ENCODE data around the gene SLC22A23.

SLC22A23 gene

GRCh38 chr6:3235486-3235885 lies 221.4 kb downstream of the SLC22A23 start:
- DNase-seq: no peak

GRCh38 chr6:3233904-3234303 lies 222.9 kb downstream of the SLC22A23 start:
- no peak for DNase-seq

- no peak for DNase-seq
These were observed 223.5 kb downstream of the SLC22A23 start for GRCh38 chr6:3233321-3233720.

DNA sequence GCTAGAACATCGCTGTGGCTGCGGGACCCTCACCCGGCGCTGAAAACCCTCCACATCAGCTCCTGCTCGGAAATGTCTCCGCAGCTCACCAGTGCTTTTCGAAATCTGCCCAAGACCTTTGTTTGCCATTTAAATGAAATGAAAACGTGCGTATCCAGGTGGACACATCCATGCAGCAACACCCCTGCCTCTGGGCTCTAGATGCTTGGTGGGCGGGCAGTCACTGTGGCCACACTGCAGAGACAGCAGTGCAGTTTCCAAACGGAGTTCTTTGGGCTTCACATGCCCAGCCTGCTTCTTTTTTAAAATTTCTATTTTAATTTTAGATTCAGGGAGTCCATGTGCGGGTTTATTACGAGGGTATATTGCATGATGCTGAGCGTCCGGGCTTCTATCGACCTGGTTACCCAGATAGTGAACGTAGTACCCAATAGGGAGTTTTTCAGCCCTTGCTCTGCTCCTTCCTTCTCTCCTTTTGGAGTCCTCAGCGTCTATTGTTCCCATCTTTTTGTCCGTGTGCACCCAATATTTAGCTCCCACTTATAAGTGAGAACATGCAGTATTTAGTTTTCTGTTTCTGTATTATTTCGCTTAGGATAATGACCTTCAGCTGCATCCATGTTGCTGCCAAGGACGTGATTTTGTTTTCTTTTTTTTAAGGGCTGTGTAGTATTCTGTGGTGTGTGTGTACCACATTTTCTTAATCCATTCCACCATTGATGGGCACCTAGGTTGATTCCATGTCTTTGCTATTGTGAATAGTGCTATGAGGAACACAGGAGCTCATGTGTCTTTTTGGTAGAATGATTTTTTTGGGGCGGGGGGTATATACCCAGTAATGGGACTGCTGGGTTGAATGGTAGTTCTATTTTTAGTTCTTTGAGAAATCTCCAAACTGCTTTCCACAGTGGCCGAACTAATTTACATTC lies 224.6 kb downstream of the SLC22A23 start:
- no peak for DNase-seq

DNA sequence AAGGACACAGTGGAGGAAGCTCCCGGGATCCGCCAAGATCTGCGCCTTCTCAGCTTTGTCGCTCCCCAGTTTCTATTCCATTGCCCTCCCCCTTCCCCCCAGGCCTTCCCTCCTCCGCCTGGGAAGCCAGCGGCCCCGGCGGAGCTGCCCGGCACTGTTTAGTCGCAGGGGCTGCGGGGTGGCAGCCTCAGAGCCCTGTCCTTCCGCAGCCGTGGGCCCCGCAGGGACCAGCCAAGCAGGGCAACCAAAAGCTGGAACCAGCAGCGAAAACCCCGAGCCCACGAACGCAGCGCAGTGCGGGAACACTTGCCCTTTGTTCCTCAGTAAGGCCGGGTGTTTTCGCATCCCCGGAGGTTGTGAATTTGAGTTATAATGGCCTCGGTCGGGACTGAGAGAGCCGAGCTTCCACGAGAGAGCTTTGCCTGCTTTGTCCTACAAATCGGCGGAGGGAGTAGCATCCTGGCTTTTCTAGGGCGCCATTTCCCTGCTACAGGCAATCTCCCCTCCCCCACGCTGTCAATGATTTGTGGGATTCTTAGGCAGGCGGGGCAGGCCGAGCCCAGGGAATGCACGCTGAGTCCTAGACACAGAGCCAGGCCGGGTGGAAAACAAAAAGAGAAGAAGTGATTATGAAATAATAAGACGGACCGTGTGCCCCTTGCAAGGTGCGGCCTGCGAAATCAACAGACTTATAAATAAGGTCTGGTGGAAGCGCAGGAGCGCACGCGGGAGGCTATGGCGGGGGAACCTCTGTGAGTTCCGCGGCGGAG lies 225.4 kb downstream of the SLC22A23 start:
- no peak for DNase-seq

GRCh38 chr6:3230900-3231246 lies 226.0 kb downstream of the SLC22A23 start:
- no peak for DNase-seq

DNA sequence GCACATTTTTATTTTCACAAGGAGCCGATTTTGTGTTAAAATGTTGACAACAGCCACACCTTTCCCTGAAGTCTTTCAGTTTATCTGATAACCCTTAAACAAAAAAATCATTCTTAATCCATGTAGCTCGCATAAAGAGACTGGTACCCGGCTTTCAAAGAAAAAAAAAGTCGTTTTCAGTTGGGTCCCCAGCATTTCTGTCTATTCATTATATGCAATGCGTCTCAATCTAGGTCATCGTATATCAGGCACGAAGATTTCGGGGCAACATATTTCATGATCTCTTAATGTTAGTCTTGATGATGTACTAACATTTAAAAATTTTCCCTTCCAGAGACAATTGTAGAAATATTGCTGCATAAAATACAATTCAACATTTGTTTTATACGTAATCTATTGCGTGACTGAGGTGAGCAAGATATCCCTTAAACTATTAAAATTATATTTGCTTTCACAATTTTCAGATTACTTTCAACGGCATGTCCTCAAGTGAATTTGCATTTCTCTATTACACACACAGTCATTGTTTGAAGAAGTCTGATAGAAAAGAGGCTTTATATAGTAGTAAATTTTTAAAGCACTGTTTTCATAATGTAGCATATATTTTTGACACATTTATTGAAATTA lies 226.5 kb downstream of the SLC22A23 start:
- no peak for DNase-seq

DNA sequence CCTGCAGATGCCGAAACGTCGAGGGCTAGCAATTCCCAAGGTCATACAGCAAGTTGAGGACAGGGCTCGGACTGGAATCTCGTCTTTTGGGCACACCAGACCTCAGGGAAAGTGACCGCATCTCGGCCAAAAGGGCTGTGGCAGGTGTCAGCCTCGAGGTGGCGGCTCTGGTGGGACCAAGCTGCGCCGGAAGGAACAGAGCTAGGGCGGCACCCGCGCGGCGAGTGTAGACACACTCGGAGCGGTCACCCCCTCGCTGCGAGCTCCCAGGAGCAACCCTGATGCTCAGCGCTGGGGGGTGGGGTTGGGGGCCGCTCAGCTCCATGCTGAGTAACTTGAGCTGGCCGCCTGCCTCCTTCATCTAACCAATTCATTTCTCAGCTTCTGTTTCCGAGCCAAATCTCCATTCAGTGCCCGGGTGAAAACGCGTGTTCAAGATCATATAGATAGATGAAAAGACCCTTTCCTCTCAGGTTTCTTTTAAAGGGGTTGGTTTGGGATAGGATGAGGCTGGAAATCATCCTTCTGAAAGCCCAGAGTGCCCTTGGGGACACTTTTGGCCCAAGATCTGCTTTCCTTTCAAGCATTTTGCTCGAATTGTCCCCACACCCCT lies 227.2 kb downstream of the SLC22A23 start:
- peak; percentile 14 for DNase-seq

DNA sequence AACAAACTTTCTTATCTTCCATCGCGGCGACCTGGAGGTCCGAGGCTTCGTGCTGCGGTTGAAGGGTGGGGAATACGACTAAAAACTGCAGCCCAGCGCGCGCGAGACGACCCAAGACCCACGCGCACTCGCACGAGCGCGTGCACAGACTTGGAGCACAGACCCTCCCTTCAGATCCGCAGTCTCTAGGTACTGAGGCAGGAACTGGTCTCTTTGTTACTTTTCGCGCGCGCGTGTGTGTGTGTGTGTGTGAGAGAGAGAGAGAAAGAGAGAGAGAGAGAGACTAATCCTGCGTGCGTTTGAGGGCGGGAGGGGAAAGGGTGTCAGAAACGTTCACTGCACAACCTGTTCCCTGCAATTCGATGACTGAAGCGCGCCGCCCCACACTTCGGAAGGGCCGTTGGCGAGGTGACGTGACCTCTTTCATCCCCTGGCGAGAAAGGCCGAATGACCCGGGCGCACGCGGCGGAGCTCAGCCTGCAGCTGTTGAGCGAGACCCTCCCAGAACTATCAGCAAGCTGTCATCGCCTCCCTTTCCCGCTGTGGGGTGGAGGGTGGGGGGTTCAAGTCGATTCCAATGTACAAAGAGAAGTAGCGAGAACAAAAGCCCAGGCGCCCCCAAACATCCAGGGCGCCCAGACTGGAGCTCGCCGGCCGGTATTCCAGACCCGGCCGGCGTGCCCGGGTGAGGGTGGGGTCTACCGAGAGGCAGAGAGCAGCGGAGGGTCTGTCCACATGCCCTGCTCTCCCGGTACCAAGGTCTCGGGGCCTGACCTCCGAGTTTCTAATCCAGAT lies 227.9 kb downstream of the SLC22A23 start:
- DNase-seq: peak; percentile 27

GRCh38 chr6:3228046-3228671 lies 228.7 kb downstream of the SLC22A23 start:
- no peak for DNase-seq

DNA sequence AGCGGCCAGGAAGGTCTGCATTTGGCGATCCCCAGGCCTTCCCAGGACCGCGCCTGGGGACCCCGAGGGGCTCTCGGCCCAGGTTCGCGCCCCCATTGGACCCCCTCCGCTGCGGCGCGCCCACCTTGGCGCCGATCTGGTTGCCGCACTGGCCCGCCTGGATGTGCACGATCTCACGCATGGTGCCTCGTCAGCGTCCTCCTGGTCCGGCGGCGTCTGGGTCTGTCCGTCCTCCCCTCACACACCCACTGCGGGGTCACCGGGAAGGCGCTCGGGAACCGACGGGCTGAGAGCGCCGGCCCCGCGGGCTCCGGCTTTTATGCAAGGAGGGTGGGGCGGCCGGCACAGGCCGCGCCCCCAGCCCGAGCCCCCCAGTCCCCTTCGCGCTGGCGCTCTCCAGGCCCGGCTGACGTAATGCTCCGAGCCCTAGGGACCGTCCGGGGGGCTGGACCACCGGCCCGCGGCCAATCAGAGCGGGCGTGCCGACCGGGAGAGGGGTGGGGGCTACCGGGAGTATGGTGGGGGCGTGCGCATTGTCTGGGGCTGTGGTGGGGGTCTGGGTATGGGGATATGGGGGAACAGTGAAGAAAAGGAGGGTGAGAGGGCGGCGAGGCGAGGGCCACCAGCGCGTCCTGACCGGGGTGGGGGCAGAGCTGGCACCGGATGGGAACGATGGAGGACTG lies 229.3 kb downstream of the SLC22A23 start, which contains the start of gene TUBB2B:
TSS of gene TUBB2B (minus strand) at position 291 of the 683 bp plus-strand sequence. CDS start at position 181, 110 bp downstream.
- DNase-seq: no peak

- peak; percentile 16 for DNase-seq
These were observed 230.1 kb downstream of the SLC22A23 start for GRCh38 chr6:3226481-3227362.

DNA sequence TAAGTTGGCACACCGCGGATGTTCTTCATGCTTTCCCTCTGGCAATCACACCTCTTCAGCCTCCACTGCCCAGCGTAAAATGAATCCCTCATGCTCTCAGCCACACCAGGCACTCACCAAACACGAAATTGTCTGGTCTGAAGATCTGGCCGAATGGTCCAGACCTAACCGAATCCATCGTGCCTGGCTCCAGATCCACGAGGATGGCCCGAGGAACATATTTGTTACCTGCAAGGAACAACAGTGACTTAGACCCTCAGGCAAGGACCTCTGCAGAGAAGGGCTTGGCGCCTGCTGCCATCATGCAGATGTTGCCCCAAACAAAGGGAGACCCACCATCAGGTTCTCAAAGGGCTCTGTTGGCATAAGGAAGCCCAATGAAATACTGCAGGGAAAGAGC lies 230.8 kb downstream of the SLC22A23 start:
- DNase-seq: no peak

- DNase-seq: no peak
These were observed 234.3 kb downstream of the SLC22A23 start for GRCh38 chr6:3222506-3223038.

- DNase-seq: no peak
These were observed 235.3 kb downstream of the SLC22A23 start for GRCh38 chr6:3221578-3221977.

GRCh38 chr6:3220366-3220765 lies 236.5 kb downstream of the SLC22A23 start:
- DNase-seq: no peak
